MCF 10A (cell line): ENCODE measurements around the gene GMDS. TPM values are rescaled to one million over a fixed set of nuclear protein-coding genes. Genes with fewer than 3 reads are reported as not detected.

Experiments used
- BruUV-seq: library from RNA; stranded (reverse); fragments of 400-500 nt; replicated peaks from 2 replicates; lab custom pipeline; 2021; lab: Mats Ljungman, UMichigan
- CTCF ChIA-PET: fragments of 300-600 bp; sonication (Branson Sonifier 250); formaldehyde crosslinking; extraction: SDS; loops from one replicate; lab custom pipeline; 2021; ENCODE audit warnings: antibody characterized with exemption, inconsistent platforms; lab: Yijun Ruan, JAX
- POLR2A ChIA-PET: fragments of 300-600, 350-650 bp; sonication (Branson Sonifier 250); formaldehyde crosslinking; extraction: SDS; loops from one replicate; lab custom pipeline; 2020; ENCODE audit warnings: antibody characterized with exemption, inconsistent platforms; lab: Yijun Ruan, JAX
- DNase-seq: peaks from one replicate; pipeline ENCODE4 v3.0.0-alpha.2; 2018; ENCODE audit not compliant: unreplicated experiment
- H3K27ac Mint-ChIP-seq: one replicate; pipeline ENCODE4 v1.8.0; 2022; ENCODE audit warnings: mild to moderate bottlenecking, low read depth, mixed read lengths; ENCODE audit not compliant: unreplicated experiment
- H3K27me3 Mint-ChIP-seq: one replicate; pipeline ENCODE4 v1.8.0; 2022; ENCODE audit warnings: mixed read lengths; ENCODE audit not compliant: insufficient read depth, unreplicated experiment
- H3K36me3 Mint-ChIP-seq: one replicate; pipeline ENCODE4 v1.8.0; 2022; ENCODE audit warnings: mild to moderate bottlenecking, moderate library complexity, mixed read lengths; ENCODE audit not compliant: insufficient read depth, unreplicated experiment
- H3K4me1 Mint-ChIP-seq: one replicate; pipeline ENCODE4 v1.8.0; 2022; ENCODE audit warnings: mixed read lengths; ENCODE audit not compliant: insufficient read depth, unreplicated experiment
- H3K4me3 Mint-ChIP-seq: one replicate; pipeline ENCODE4 v1.8.0; 2022; ENCODE audit warnings: mild to moderate bottlenecking, moderate library complexity, mixed read lengths; ENCODE audit not compliant: unreplicated experiment
- H3K9me3 Mint-ChIP-seq: one replicate; pipeline ENCODE4 v1.8.0; 2022; ENCODE audit warnings: mixed read lengths; ENCODE audit not compliant: unreplicated experiment
- CTCF ChIP-seq: fragments of 200-600 bp; IDR thresholded peaks from one replicate; pipeline ENCODE4 v1.8.0; 2022; ENCODE audit warnings: antibody characterized with exemption, mild to moderate bottlenecking; ENCODE audit not compliant: unreplicated experiment
- intact Hi-C: fragments of 100-400 bp; cut with micrococcal nuclease; formaldehyde crosslinking; loops from 2 replicates; pipeline ENCODE4 v1.14.1; 2022
- total RNA-seq: library from RNA; stranded (reverse); gene quantifications from 2 replicates; pipeline ENCODE4 v1.2.3, GENCODE V29; 2022

Gene GMDS
- total RNA-seq, 1 experiment from 2014 or later, result 24.9 TPM

GRCh38 chr6:1970151-1970561, 275.2 kb downstream of the GMDS start:
- H3K36me3 Mint-ChIP-seq, result peaks cover 1% of the 10 kb centered on the region
- no peak for TF ChIP-seq CTCF
- POLR2A ChIA-PET, result no interaction called here
- no peaks in the 10 kb centered on the region for H3K27me3 Mint-ChIP-seq
- peaks cover 7% of the 10 kb centered on the region for H3K4me1 Mint-ChIP-seq
- no peak for DNase-seq
- BruUV-seq, result no TSS peak
- no peak overlapping the region for H3K27ac Mint-ChIP-seq
- CTCF ChIA-PET, result no interaction called here
- no peak overlapping the region for H3K4me3 Mint-ChIP-seq
- intact Hi-C loops, result no loop called here
- no peaks in the 10 kb centered on the region for H3K9me3 Mint-ChIP-seq

- POLR2A ChIA-PET, result no interaction called here
- BruUV-seq, result no TSS peak
These were observed 278.7 kb downstream of the GMDS start for GRCh38 chr6:1966713-1967112.

GRCh38 chr6:1965596-1966224, 279.7 kb downstream of the GMDS start:
- H3K4me1 Mint-ChIP-seq, result no peaks in the 10 kb centered on the region
- no TSS peak for BruUV-seq
- H3K4me3 Mint-ChIP-seq, result no peak overlapping the region
- intact Hi-C loops, result no loop called here
- POLR2A ChIA-PET, result interaction anchor here (0.6 kb wide), 1 partner anchor 57 kb away, joined by 4 read pairs; no protein-coding TSS in a partner anchor
- H3K36me3 Mint-ChIP-seq, result peaks cover 6% of the 10 kb centered on the region
- DNase-seq, result no peak
- CTCF ChIA-PET, result no interaction called here
- H3K27ac Mint-ChIP-seq, result no peak overlapping the region
- no peaks in the 10 kb centered on the region for H3K27me3 Mint-ChIP-seq
- no peaks in the 10 kb centered on the region for H3K9me3 Mint-ChIP-seq
- no peak for TF ChIP-seq CTCF

More at GRCh38 chr6:1966713-1967112, 278.7 kb downstream of the GMDS start:
- CTCF ChIA-PET, result interaction anchor here (0.6 kb wide), 1 partner anchor 80 kb away, joined by 4 read pairs; no protein-coding TSS in a partner anchor
- Mint-ChIP-seq H3K27me3 (no peaks in the 10 kb centered on the region), H3K36me3 (peaks cover 6% of the 10 kb centered on the region), H3K9me3 (no peaks in the 10 kb centered on the region), H3K27ac (no peak overlapping the region), H3K4me3 (no peak overlapping the region), H3K4me1 (no peaks in the 10 kb centered on the region)
- no peak for DNase-seq
- intact Hi-C loops, result no loop called here
- no peak for TF ChIP-seq CTCF

GRCh38 chr6:1963596-1963995, 281.8 kb downstream of the GMDS start:
- intact Hi-C loops, result no loop called here
- no peak overlapping the region for H3K27ac Mint-ChIP-seq
- no TSS peak for BruUV-seq

More at GRCh38 chr6:1963596-1963995, 281.8 kb downstream of the GMDS start:
- peaks cover 6% of the 10 kb centered on the region for H3K36me3 Mint-ChIP-seq
- ChIA-PET POLR2A (no interaction called here), CTCF (no interaction called here)
- no peaks in the 10 kb centered on the region for H3K9me3 Mint-ChIP-seq
- DNase-seq, result no peak
- TF ChIP-seq CTCF, result no peak
- no peaks in the 10 kb centered on the region for H3K27me3 Mint-ChIP-seq
- H3K4me3 Mint-ChIP-seq, result no peak overlapping the region
- H3K4me1 Mint-ChIP-seq, result no peaks in the 10 kb centered on the region
